Gastroesophageal sphincter (tissue), 4 donors: ENCODE data around the gene MAN1A1. TPM values are rescaled to one million over a fixed set of nuclear protein-coding genes. Genes with fewer than 3 reads are reported as not detected.

Experiments
- ATAC-seq: fragments of 150-250 bp; one replicate; pipeline ENCODE4 v1.9.1; 2016; ENCODE audit warnings: mild to moderate bottlenecking, moderate library complexity
- H3K27ac ChIP-seq, 4 donors: fragments of 200-600 bp; sonication (generic) in 3 of 4; 1 replicate in 3 of 4; 2 replicates in 1 of 4; pipeline ENCODE4 v1.5.1; 2016 to 2019
- H3K27me3 ChIP-seq: fragments of 200-600 bp; sonication (generic); one replicate; pipeline ENCODE4 v1.5.1; 2019
- H3K36me3 ChIP-seq, 2 donors: fragments of 200-600 bp; sonication (generic); one replicate each; pipeline ENCODE4 v1.5.1; 2019; ENCODE audit warnings: control low read depth in 1 of 2
- H3K4me1 ChIP-seq, 3 donors: fragments of 200-600 bp; sonication (generic); 1 replicate in 2 of 3; 2 replicates in 1 of 3; pipeline ENCODE4 v1.5.1; 2016 to 2019; ENCODE audit warnings: control low read depth in 2 of 3
- H3K4me3 ChIP-seq, 2 donors: fragments of 200-600 bp; sonication (generic); one replicate each; pipeline ENCODE4 v1.5.1; 2019; ENCODE audit warnings: mild to moderate bottlenecking in 1 of 2, moderate library complexity in 1 of 2
- H3K9me3 ChIP-seq, 3 donors: fragments of 200-600 bp; sonication (generic); one replicate each; pipeline ENCODE4 v1.5.1; 2017 to 2019; ENCODE audit warnings: control low read depth in 2 of 3
- EP300 ChIP-seq: sonication (generic); formaldehyde crosslinking; IDR thresholded peaks from one replicate; pipeline ENCODE4 v1.6.1; 2017; ENCODE audit warnings: antibody characterized with exemption, mild to moderate bottlenecking
- POLR2A ChIP-seq, 2 donors: fragments of 450-650 bp; IDR thresholded peaks; one replicate each; pipeline ENCODE4 v1.6.1; 2017; ENCODE audit warnings: antibody characterized with exemption in 2 of 2, mild to moderate bottlenecking in 2 of 2, moderate library complexity in 1 of 2
- POLR2AphosphoS5 ChIP-seq: sonication (generic); formaldehyde crosslinking; IDR thresholded peaks from one replicate; pipeline ENCODE4 v1.6.1; 2017; ENCODE audit warnings: antibody characterized with exemption
- WGBS, 2 donors: methylation state at CpG; one replicate each; pipeline ENCODE4 v1.1.5; 2018; ENCODE audit warnings: low coverage in 1 of 2; 5-methylcytosine and 5-hydroxymethylcytosine counted together
- total RNA-seq, 4 donors: library from RNA; depleted of rRNA; stranded (reverse); fragments of >200 nt; gene quantifications; one replicate each; pipeline ENCODE4 v1.1.0, GENCODE V29; 2016
- TF ChIP-seq, protein P1 (sequence below), 4 experiments: fragments of 200-600 bp in 2 of 4; fragments of 450-650 bp in 2 of 4; sonication (generic) in 1 of 4; IDR thresholded peaks; one replicate each; pipeline ENCODE4 v1.5.1; 2017 to 2019; ENCODE audit warnings: antibody characterized with exemption in 4 of 4, mild to moderate bottlenecking in 2 of 4, moderate library complexity in 2 of 4

Gene MAN1A1
- total RNA-seq, 4 donors from 2014 or later, result 73.3 to 177 (median 110) TPM

DNA sequence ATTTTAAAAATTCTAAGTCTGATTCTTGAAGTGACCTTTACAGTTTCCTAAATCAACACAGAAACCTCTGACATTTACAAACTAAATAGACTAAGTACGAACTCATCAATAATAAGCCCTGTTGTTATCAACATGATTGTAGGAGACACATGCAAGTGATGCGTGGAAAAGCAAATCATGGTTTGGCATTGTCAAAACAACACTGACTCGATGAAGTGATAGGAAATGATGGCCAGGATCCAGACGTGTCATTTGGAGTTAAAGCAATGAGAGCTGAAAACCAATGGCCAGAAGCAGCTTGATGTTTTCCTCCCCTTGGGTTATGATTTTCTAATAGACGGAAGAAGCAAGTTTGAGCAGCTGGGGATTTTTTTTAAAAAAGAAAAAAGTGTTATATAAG is 153.7 kb downstream of the MAN1A1 start:
- no peaks in the 10 kb centered on the region for H3K9me3 ChIP-seq

DNA sequence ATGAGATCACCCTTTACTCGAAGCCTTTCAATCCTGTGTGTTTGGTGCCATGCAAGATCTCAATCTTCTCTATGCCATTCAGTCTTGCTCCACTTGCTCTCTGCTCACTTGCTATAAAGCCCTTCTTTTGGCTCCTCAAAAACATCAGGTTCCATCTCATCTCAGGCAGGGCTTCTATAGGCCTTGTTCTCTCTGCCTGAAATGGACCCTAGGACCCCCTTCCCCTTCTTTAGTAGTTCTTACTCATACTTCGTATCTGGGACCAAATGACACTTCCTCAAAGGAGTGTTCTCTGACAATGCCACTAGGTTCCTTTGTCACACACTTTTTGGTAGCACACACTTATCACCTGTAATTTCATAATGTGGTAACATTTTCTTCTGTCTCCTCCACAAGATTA is 154.4 kb downstream of the MAN1A1 start:
- no peaks in the 10 kb centered on the region for H3K4me1 ChIP-seq
- H3K4me3 ChIP-seq, result no peak overlapping the region
- no peaks in the 10 kb centered on the region for H3K9me3 ChIP-seq
- no peaks in the 10 kb centered on the region for H3K27me3 ChIP-seq
- TF ChIP-seq, protein P1, sequence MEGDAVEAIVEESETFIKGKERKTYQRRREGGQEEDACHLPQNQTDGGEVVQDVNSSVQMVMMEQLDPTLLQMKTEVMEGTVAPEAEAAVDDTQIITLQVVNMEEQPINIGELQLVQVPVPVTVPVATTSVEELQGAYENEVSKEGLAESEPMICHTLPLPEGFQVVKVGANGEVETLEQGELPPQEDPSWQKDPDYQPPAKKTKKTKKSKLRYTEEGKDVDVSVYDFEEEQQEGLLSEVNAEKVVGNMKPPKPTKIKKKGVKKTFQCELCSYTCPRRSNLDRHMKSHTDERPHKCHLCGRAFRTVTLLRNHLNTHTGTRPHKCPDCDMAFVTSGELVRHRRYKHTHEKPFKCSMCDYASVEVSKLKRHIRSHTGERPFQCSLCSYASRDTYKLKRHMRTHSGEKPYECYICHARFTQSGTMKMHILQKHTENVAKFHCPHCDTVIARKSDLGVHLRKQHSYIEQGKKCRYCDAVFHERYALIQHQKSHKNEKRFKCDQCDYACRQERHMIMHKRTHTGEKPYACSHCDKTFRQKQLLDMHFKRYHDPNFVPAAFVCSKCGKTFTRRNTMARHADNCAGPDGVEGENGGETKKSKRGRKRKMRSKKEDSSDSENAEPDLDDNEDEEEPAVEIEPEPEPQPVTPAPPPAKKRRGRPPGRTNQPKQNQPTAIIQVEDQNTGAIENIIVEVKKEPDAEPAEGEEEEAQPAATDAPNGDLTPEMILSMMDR (IDR thresholded peaks at IDR 0.05), result no peak
- TF ChIP-seq POLR2A (IDR thresholded peaks at IDR 0.05) (no peak), POLR2AphosphoS5 (no peak), EP300 (no peak)
- WGBS, 2 donors, result 88 to 100% methylated on average over 2 of the region's 2 CpGs
- H3K36me3 ChIP-seq, result peaks cover 0 to 77% of the 10 kb centered on the region in 2 donors
- ATAC-seq, result no peak
- H3K27ac ChIP-seq, result no peak overlapping the region

More for the DNA sequence above, 153.7 kb downstream of the MAN1A1 start:
- Histone ChIP-seq H3K27me3 (no peaks in the 10 kb centered on the region), H3K4me3 (no peak overlapping the region), H3K4me1 (no peaks in the 10 kb centered on the region), H3K36me3 (peaks cover 0 to 82% of the 10 kb centered on the region in 2 donors), H3K27ac (no peak overlapping the region)
- TF ChIP-seq POLR2A (IDR thresholded peaks at IDR 0.05), result no peak
- TF ChIP-seq POLR2AphosphoS5, result no peak
- TF ChIP-seq, protein P1 (IDR thresholded peaks at IDR 0.05), result no peak
- no peak for TF ChIP-seq EP300
- no peak for ATAC-seq
- WGBS, 2 donors, result 40 to 45% methylated on average over 5 of the region's 5 CpGs

DNA sequence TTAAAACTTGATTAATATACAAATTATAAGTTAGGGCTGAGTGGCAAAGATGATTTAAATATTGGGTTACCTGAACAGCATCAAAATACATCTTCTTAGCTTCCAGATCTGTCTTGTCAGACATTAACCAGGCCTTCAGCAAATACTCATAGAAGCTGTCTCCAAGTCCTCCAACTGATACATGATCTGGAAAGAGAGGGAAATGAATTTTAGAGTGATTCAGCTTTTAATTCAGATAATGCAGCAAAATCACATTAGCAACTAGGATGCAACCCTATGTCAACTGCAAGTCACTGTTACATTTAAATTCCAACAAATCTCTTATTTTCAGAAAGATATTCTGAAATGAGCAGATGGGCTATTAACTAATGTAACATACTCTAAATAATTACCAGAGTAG is 155.9 kb downstream of the MAN1A1 start:
- TF ChIP-seq POLR2A (IDR thresholded peaks at IDR 0.05) (no peak), POLR2AphosphoS5 (no peak), EP300 (no peak)
- TF ChIP-seq, protein P1 (IDR thresholded peaks at IDR 0.05), result no peak
- H3K4me1 ChIP-seq, result no peaks in the 10 kb centered on the region
- no peak overlapping the region for H3K27ac ChIP-seq
- ATAC-seq, result no peak
- no peak overlapping the region for H3K4me3 ChIP-seq
- H3K9me3 ChIP-seq, result no peaks in the 10 kb centered on the region
- no peaks in the 10 kb centered on the region for H3K27me3 ChIP-seq
- peaks cover 0 to 82% of the 10 kb centered on the region in 2 donors for H3K36me3 ChIP-seq

DNA sequence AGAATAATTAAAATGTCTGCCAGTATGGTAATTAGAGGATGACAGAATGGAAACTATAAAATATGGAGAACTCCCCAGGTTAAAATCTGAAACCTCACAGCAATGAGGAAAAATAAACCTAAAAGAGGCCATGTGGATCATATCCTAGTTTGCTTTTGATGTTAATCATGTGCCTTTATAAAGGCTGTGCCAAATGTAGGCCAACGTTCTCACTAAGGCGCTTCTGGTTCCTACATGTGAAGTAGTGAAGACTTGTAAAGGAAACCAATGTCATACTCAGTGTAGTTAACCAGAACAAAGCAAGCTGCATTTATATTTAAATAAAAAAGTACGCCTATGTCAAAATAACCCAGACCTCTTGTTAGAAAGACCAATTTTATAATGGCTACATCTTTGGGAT is 157.4 kb downstream of the MAN1A1 start:
- Histone ChIP-seq H3K4me1 (no peaks in the 10 kb centered on the region), H3K36me3 (peaks cover 0 to 86% of the 10 kb centered on the region in 2 donors), H3K4me3 (no peak overlapping the region), H3K9me3 (no peaks in the 10 kb centered on the region), H3K27me3 (no peaks in the 10 kb centered on the region), H3K27ac (no peak overlapping the region)
- ATAC-seq, result no peak
- TF ChIP-seq POLR2A (IDR thresholded peaks at IDR 0.05), result no peak
- TF ChIP-seq, protein P1 (IDR thresholded peaks at IDR 0.05), result no peak
- TF ChIP-seq POLR2AphosphoS5, result no peak
- TF ChIP-seq EP300, result no peak
- WGBS, 2 donors, result 70 to 80% methylated on average over 3 of the region's 3 CpGs

DNA sequence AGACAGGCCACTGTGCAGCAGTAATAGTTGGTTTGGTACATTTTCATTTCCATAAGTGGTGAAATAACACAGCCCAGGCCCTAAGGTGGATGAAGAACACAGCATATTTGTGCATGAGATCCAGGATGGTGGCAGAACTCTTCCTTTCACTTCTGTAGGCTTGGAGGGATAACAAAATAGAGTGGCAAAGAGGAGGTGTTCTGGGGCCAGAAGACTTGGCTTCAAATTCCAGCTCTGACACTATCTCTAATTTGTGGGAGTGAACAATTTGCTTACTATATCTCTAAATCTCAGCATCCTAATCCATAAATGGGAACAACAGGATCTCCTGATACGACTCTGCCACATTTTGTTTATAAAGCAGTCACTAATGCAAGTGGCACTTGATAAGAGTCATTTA is 159.4 kb downstream of the MAN1A1 start:
- Histone ChIP-seq H3K4me1 (no peaks in the 10 kb centered on the region), H3K27me3 (no peaks in the 10 kb centered on the region), H3K9me3 (no peaks in the 10 kb centered on the region), H3K4me3 (no peak overlapping the region), H3K27ac (no peak overlapping the region), H3K36me3 (peaks cover 0 to 84% of the 10 kb centered on the region in 2 donors)
- TF ChIP-seq POLR2A (IDR thresholded peaks at IDR 0.05), result no peak
- TF ChIP-seq, protein P1 (IDR thresholded peaks at IDR 0.05), result no peak
- TF ChIP-seq POLR2AphosphoS5, result no peak
- TF ChIP-seq EP300, result no peak
- 68 to 84% methylated on average over 1 of the region's 1 CpG for WGBS, 2 donors
- ATAC-seq, result no peak
